Measurements from ENCODE around the gene CBX1.

CBX1 gene

GRCh38 chr17:48064638-48065037 is 36.6 kb downstream of the CBX1 start:
- peaks cover 0 to 52% (median 10%) of the 10 kb centered on the region in 4 donors for H3K4me1 ChIP-seq
- peaks cover 43 to 82% (median 60%) of the 10 kb centered on the region in 3 donors for H3K36me3 ChIP-seq
- H3K9me3 ChIP-seq: no peaks in the 10 kb centered on the region
- peak overlapping the region; percentile 22 to 53 for H3K27ac ChIP-seq
- intact Hi-C loops (cut with DNase I; ENCODE audit: low total_unique reads): no loop called here
- no peak for DNase-seq
- TF ChIP-seq CTCF (IDR thresholded peaks at IDR 0.05): no peak
- no peak overlapping the region for H3K4me3 ChIP-seq
- H3K27me3 ChIP-seq: no peaks in the 10 kb centered on the region

GRCh38 chr17:48062273-48062672 is 39.0 kb downstream of the CBX1 start:
- Histone ChIP-seq H3K36me3 (peaks cover 54 to 92% (median 84%) of the 10 kb centered on the region in 3 donors), H3K4me3 (no peak overlapping the region), H3K27me3 (no peaks in the 10 kb centered on the region), H3K27ac (no peak overlapping the region), H3K4me1 (peaks cover 0 to 41% (median 10%) of the 10 kb centered on the region in 4 donors), H3K9me3 (no peaks in the 10 kb centered on the region)
- TF ChIP-seq CTCF (IDR thresholded peaks at IDR 0.05): no peak
- intact Hi-C loops (cut with DNase I; ENCODE audit: low total_unique reads): no loop called here
- no peak for DNase-seq

GRCh38 chr17:48060249-48060648 is 41.0 kb downstream of the CBX1 start:
- Histone ChIP-seq H3K4me3 (no peak overlapping the region), H3K9me3 (no peaks in the 10 kb centered on the region), H3K27me3 (no peaks in the 10 kb centered on the region), H3K4me1 (peaks cover 0 to 36% (median 13%) of the 10 kb centered on the region in 4 donors), H3K27ac (peak overlapping the region; percentile 12 to 17), H3K36me3 (peaks cover 68 to 99% (median 99%) of the 10 kb centered on the region in 3 donors)
- intact Hi-C loops (cut with DNase I; ENCODE audit: low total_unique reads): no loop called here
- DNase-seq: no peak
- TF ChIP-seq CTCF (IDR thresholded peaks at IDR 0.05): no peak

GRCh38 chr17:48059125-48059668 is 42.1 kb downstream of the CBX1 start:
- no peak overlapping the region for H3K4me3 ChIP-seq
- DNase-seq: no peak
- peaks cover 0 to 47% (median 23%) of the 10 kb centered on the region in 4 donors for H3K4me1 ChIP-seq
- peaks cover 68 to 95% (median 89%) of the 10 kb centered on the region in 3 donors for H3K36me3 ChIP-seq
- H3K27ac ChIP-seq: peak overlapping the region in 1 of 2 donors; percentile 17
- intact Hi-C loops (cut with DNase I; ENCODE audit: low total_unique reads): no loop called here
- no peak for TF ChIP-seq CTCF (IDR thresholded peaks at IDR 0.05)
- no peaks in the 10 kb centered on the region for H3K9me3 ChIP-seq
- no peaks in the 10 kb centered on the region for H3K27me3 ChIP-seq

- no peak overlapping the region for H3K4me3 ChIP-seq
- no peak overlapping the region for H3K27ac ChIP-seq
- H3K36me3 ChIP-seq: peaks cover 68 to 90% (median 82%) of the 10 kb centered on the region in 3 donors
- intact Hi-C loops (cut with DNase I; ENCODE audit: low total_unique reads): no loop called here
- H3K9me3 ChIP-seq: no peaks in the 10 kb centered on the region
- DNase-seq: no peak
- H3K27me3 ChIP-seq: no peaks in the 10 kb centered on the region
- H3K4me1 ChIP-seq: peaks cover 0 to 47% (median 30%) of the 10 kb centered on the region in 4 donors
- TF ChIP-seq CTCF (IDR thresholded peaks at IDR 0.05): no peak
These were observed 42.7 kb downstream of the CBX1 start for GRCh38 chr17:48058393-48059124.
